HTR-8/SVneo (cell line): Measurements from ENCODE around the gene APOB.

Experiments used
- DNase-seq: peaks from one replicate; pipeline ENCODE4 v3.0.0; 2011; ENCODE audit warnings: low spot score, mixed read lengths; ENCODE audit not compliant: insufficient read length
- FAIRE-seq: peaks from 2 replicates; lab custom pipeline; 2011; peaks lifted over from hg19 to GRCh38; lab: Jason Lieb, UNC

The APOB gene

GRCh38 chr2:21007129-21008013 is 36.5 kb downstream of the APOB start:
- FAIRE-seq = no peak

DNA sequence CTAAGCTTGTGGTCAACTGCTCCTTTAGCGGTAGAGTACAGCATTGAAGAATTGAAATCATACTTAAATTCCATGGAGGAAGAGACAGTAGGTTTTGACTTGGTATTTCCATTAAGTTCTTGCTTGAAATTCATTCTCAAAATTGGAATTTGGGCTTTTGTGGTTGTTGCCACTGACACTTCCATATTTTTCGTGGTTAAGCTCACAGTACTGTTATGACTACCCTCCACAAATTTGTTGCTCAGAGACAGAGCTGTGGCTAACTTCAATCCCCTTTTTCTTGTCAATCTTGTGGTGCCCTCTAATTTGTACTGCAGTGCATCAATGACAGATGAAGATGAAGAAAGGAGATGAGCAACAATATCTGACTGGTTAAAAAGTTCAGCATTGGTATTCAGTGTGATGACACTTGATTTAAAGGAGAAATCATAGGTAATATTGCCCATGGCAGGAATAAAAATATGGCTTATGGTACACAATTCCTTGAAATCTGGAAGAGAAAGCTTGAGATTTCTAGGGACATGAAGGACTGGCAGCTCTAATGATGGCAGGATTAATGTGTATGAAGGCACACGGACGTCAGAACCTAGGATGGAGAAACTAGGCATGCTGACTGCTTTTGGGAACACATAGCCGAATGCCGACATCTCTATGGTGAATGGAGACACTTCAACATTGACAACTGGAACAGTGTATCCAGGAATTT is 37.3 kb downstream of the APOB start:
- DNase-seq (no peak), FAIRE-seq (peak; percentile 4)

More at GRCh38 chr2:21007129-21008013, 36.5 kb downstream of the APOB start:
- DNase-seq = no peak

DNA sequence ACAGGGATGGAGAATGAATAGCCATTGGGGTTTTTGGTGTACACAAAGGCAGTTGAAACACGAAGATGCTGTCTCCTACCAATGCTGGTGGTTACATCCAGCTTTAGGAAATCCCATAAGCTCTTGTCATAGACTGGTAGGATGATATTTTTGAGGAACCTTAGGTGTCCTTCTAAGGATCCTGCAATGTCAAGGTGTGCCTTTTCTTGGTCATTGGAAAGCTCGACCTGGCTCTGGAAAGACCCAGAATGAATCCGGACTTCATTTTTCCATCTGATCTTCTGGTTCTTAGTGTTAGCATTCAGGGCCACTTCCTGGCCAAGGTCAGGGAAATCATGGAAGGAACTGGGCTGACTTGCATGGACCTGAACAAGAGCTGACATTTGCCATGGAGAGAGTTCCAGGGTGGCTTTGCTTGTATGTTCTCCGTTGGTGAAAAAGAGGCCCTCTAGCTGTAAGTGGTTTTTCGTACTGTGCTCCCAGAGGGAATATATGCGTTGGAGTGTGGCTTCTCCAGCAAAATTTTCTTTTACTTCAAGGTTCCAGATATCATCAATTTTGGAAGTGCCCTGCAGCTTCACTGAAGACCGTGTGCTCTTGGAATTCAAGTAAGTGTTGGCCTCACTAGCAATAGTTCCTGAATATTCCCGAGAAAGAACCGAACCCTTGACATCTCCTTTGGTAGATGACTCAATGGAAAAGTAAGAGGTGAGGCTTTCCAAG is 38.0 kb downstream of the APOB start:
- DNase-seq (no peak), FAIRE-seq (peak; percentile 26)

- DNase-seq = no peak
- FAIRE-seq = peak; percentile 51
Measured at GRCh38 chr2:21005111-21005699, 38.7 kb downstream of the APOB start.

DNA sequence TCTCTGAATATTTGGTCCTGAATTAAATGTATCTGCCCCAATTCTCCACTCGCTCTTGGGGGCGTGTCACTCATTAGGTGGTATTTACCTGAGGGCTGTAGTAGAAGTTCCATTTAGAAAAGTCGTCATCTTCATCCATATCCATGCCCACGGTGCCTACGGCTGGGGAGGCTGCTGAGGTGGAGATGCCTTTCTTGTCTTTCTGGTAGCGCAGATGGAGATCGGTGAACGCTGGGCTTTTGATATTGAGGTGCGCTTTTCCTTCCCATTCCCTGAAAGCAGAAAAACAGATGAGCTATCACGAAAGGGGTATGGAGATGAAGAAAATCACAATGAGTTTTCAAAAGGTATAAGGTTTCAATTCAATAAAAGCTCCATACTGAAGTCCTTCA is 39.7 kb downstream of the APOB start:
- DNase-seq (no peak), FAIRE-seq (no peak)

DNA sequence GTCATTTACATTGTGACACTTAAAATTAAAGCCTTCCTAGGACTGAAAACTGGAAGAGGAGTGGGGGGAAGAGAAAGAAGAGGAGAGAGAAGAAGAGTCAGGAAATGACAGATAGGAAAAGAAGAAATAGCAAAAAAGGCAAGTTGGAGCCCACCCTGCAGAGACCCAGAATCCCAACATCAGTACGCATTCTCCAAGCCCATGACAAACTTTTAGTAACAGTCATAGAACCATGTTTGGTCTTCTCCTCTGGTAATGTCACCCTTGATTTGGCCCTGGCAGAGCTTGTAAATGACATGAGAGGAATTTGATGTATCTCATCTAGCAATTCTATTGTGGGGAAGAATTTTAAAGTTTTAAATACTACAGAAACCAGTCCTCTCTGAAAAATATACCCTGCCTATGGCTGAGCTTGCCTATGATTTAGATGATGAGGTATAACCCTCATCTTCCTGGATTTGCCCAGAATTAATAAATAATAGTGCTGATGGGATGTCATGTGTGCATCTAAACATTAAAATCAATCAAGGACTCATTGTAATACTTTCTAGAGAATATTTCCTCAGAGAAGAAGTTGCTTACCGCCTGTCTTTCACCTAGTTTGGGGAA is 40.2 kb downstream of the APOB start:
- FAIRE-seq (no peak), DNase-seq (no peak)

- FAIRE-seq = no peak
- no peak for DNase-seq
Measured at GRCh38 chr2:21002814-21003192, 41.1 kb downstream of the APOB start.

- no peak for DNase-seq
- FAIRE-seq = no peak
Measured at GRCh38 chr2:21001988-21002813, 41.7 kb downstream of the APOB start.

DNA sequence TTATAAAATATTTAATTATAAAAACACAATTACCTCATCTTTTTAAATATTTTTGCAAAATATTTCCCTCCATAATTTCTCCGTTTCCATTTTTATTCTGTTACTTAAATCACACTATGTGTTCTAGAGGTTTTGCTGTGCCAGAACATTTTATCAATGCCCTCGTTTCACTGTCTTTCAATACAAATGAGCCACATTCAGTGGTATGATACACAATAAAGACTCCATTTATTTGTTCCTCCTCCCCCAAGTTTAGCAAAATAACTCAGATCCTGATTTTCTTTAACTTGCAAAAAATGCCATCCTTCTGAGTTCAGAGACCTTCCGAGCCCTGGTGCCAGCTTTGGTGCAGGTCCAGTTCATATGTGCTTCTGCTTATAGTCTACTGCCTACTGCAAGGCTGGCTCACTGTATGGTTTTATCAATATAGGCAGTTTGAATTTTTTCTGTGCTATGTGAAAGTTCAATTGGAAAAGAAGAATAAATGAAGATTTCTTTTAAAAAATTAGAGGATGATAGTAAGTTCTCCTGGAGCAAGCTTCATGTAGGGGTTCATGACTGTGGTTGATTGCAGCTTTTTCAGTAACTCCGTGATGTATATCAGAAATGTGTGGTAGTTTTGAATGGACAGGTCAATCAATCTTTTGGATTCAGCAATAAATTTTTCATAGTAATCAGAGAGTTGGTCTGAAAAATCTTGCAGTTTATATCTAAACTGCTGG is 42.5 kb downstream of the APOB start:
- FAIRE-seq (no peak), DNase-seq (no peak)

DNA sequence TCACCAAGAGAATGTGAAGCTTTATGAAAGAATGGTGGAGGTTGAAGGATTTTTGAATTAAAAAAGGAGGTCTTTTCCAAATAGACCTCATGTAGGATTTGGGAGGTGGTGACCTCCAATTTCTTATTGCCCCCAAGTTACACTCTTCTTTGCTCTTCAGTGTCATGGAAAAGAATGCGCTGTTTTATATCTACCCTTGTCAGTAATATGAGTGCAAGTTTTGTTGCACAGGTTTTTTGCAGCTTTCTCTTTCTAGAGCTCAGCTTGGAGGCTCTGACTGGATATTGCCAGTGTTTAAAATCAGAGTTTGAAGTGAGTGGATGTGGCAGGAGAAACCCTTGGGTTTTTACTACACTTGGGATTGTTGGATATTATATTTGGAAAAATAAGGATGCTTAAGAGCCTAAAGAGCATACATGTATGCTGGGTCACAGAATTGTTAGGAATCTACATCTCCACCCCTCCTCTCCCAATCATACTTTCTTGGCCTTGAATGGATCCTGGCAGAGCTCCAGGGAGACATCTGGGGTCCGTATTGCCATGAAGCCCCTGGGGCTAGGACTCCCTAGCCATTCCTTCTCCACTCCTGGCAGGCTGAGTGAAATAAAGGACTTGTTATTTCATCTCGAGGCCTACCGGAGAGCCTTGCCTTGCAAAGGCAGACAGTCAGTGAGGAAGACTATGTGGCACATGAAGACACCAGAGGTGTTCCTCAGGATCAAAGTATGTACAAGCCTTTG is 43.8 kb downstream of the APOB start:
- FAIRE-seq = no peak

GRCh38 chr2:20998972-20999905 is 44.6 kb downstream of the APOB start:
- DNase-seq (no peak), FAIRE-seq (no peak)

More for the DNA sequence above, 43.8 kb downstream of the APOB start:
- DNase-seq = no peak

DNA sequence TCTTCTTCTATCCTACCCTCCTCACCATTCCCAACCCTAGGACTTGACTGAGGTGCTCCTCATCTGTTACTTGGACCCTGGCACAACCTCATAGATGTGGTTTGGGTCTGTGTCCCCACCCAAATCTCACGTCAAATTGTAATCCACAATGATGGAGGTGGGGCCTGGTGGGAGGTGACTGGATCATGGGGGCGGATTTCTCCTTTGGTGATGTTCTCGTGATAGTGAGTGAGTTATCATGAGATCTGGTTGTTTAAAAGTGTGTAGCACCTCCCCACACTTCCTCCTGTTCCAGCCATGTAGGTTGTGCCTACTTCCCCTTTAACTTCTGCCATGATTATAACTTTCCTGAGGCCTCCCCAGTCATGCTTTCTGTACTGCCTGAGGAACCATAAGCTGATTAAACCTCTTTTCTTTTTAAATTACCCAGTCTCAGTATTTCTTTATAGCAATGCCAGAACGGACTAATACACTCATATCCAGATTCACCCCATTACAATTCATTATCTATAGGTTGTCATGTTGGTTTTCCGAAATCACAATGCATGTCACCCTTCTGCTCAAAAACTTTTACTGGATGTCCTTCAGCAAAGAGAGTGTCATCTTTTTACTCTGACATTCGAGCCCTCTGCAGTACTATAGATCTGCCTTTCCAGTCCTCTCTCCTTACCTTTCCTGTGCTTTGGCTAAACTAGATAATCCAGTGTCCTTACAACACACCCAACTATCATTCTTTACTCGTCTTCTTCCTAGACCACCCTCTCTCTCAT is 45.7 kb downstream of the APOB start:
- DNase-seq = no peak
- no peak for FAIRE-seq

DNA sequence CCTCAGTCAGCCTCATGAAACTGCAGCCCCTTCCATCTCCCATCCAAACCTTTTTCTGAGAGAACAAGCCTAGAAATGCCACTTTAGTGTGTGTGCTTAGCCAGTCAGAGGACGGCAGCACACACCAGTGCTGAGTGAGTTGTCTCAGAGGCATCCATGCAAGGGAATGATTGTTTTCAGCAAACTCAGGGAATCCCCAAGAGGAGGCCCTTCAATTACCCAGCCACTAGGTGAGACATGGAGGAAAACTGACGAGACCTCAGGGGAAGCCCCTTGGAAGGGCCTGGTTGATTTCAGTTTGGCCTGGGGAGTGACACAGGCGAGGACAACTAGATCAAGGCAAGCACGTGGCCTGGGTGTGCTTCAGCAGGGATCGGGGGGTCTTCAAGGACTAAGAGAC is 49.7 kb downstream of the APOB start:
- DNase-seq = no peak
- FAIRE-seq = peak; percentile 36

DNA sequence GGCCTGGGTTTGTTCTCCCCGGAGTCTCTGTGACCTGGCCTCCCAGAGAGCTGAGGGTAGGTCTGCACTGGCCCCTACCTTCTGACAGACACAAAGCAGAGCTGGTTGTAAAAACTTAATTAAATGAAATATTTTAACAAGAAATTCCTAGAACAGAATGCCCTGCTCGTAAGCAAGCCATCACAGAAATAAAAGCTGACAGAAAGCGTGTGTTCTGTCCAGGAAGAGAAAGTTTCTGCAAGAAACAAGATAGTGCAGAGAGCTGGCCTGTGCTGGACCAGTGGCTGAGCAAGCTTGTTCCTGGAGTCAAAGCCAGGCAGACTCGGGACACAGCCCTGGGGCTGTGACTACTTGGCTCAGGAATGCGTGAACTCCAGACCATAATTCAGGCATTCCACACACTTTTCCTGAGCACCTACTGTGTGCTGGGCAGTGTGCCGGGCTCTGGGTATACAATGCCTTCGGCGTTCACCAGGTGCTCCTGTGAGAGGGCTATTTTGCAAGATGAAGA is 51.6 kb downstream of the APOB start:
- DNase-seq = peak; percentile 56
- FAIRE-seq = peak; percentile 71

DNA sequence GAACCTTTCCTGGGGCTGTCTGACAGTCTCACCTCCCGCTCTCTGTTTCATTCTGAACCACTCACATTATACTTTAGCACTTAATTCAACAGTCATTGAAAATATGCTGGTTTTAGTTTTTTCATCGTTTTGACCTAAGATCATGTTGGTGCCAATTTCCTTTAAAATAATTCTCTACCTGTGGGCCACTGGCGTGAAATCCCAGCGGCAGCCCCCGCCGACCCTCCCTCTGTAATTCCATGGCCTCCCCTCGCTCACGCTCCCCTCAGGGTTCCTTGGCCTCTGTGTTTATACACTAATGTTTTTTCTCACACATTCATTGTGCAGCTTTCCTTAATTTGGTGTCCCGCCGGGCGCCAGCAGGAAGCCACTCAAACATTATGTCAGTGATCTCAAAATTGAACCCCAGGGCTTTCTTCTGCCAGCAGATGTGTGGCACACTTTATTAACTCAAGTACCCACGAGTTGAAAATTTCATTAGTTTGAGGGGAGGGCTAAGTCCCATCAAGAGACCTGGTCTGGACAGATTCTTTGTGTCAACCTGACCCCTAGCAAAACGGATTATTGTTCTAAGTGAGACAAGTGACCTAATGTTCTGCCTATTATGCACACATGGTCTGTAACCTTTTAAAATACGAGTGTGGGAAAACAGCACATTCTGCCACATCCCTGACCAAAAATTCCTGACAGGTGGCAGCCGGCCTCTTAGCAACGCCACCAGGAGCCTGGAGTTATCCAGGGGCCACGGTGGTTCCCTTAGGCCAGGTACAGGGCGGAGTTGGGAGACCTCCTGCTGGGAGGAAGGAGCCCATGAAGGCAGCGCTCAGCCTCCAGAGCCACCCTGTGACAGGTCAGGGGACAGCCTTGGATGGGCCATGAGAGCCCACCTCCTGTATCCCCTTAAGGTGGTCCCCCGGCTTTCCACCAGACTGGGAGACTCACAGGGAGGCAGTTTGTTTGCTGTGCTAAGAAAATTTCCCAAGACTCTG is 53.1 kb downstream of the APOB start:
- DNase-seq (no peak), FAIRE-seq (no peak)
